ENCODE measurements around the gene GADD45B.
A peak's percentile ranks its signal among the peaks of the same experiment; 100 is the strongest.

The GADD45B gene

GRCh38 chr19:2482354-2483038, 6.6 kb downstream of the GADD45B start:
- H3K36me3 ChIP-seq (replicated peaks), result peaks cover 2% of the 10 kb centered on the region; the same call in 1 of the 2 replicates
- peaks cover 3% of the 10 kb centered on the region; the same call in 1 of the 2 replicates for H3K4me1 ChIP-seq
- no peaks in the 10 kb centered on the region for H3K27me3 ChIP-seq (ENCODE audit: low read depth)
- in situ Hi-C loops (cut with MboI; ENCODE audit: low sequenced_read_pairs), result no loop called here
- no peak for DNase-seq (ENCODE audit: low spot score in 2 of 2)
- no peak overlapping the region for H3K4me3 ChIP-seq
- no peaks in the 10 kb centered on the region; the same call in 1 of the 2 replicates for H3K9me3 ChIP-seq

DNA sequence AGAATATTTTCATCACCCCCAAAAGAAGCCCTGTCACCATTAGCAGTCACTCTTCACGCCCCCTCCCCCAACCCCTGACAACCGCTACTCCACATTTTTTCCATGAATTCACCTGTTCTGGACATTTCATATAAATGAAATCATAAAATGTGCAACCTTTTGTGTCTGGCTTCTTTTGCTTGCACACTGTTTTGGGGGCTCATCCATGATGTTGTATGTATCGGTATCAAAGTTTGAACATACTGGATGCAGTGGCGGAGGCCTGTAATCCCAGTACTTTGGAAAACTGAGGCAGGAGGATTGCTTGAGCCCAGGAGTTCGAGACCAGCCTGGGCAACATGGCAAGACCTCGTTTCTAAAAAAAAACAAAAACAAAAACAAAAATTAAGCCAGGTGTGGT, 7.2 kb downstream of the GADD45B start:
- in situ Hi-C loops (cut with MboI; ENCODE audit: low sequenced_read_pairs), result no loop called here
- Histone ChIP-seq H3K36me3 (replicated peaks) (peaks cover 2% of the 10 kb centered on the region; the same call in 1 of the 2 replicates), H3K4me1 (peaks cover 3% of the 10 kb centered on the region; the same call in 1 of the 2 replicates)

GRCh38 chr19:2483484-2484151, 7.7 kb downstream of the GADD45B start:
- H3K9me3 ChIP-seq, result no peaks in the 10 kb centered on the region; the same call in 1 of the 2 replicates
- no peaks in the 10 kb centered on the region for H3K27me3 ChIP-seq (ENCODE audit: low read depth)
- DNase-seq (ENCODE audit: low spot score in 2 of 2), result no peak
- no peak overlapping the region for H3K4me3 ChIP-seq
- in situ Hi-C loops (cut with MboI; ENCODE audit: low sequenced_read_pairs), result no loop called here
- no peaks in the 10 kb centered on the region; the same call in 1 of the 2 replicates for H3K4me1 ChIP-seq
- H3K36me3 ChIP-seq (replicated peaks), result peaks cover under 1% of the 10 kb centered on the region; the same call in 1 of the 2 replicates

More for the DNA sequence above, 7.2 kb downstream of the GADD45B start:
- no peaks in the 10 kb centered on the region for H3K27me3 ChIP-seq (ENCODE audit: low read depth)
- no peak for DNase-seq (ENCODE audit: low spot score in 2 of 2)
- no peaks in the 10 kb centered on the region; the same call in 1 of the 2 replicates for H3K9me3 ChIP-seq
- no peak overlapping the region for H3K4me3 ChIP-seq

DNA sequence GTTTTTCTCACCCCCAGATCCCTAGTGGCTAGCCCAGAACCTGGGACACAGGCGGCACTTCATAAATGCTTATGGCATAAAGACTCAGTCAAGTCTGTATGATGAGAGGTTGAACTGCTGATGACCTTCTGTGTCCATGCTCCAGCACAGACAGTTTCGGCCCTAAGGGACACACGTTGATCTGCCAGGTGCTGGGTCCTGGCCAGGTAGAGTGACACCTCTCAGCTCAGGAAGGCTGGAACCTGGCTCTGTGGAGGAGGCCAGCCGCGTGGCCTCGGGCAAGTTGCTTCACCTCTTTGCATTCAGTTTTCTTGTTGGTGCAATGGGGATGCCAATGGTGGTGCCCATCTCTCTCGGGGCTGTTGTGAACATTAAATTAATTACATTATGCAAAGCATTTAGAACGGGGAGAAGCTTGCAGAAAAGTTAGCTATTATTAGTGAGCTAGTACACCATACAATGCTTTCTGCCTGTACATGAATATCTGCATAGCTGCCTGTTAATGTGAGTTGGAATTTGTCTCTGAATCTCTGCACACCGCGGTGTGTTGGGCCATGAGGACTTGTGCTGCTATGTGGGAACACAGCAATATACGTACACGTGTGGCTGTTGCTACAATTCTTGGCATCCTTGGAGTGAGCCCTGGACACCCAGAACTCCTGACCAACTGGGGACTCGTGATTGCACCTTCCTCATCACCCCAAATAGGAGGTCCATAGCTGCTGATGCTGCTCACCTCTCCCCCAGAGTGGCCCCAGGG, 8.4 kb downstream of the GADD45B start:
- DNase-seq (ENCODE audit: low spot score in 2 of 2), result no peak
- Histone ChIP-seq H3K9me3 (no peaks in the 10 kb centered on the region; the same call in 1 of the 2 replicates), H3K36me3 (replicated peaks) (no peaks in the 10 kb centered on the region), H3K27me3 (ENCODE audit: low read depth) (no peaks in the 10 kb centered on the region), H3K4me3 (no peak overlapping the region), H3K4me1 (peaks cover under 1% of the 10 kb centered on the region; the same call in 1 of the 2 replicates)
- in situ Hi-C loops (cut with MboI; ENCODE audit: low sequenced_read_pairs), result no loop called here

DNA sequence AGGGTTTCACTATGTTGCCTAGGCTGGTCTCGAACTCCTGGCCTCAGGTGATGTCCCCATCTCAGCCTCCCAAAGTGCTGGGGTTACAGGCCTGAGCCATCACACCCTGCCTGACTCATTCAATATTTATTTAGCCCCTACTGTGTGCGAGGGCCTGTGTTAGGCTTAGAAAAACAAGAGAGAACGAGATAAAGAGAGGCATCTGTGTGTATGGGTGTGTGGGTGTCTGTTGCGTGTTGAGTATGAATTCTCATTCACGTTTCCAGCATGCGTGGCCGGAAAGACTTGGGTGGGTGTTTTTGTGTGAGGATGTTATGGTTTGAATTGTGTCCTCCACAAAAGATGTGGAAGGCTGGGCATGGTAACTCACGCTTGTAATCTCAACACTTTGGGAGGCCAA, 9.5 kb downstream of the GADD45B start:
- no peak overlapping the region for H3K4me3 ChIP-seq
- H3K36me3 ChIP-seq (replicated peaks), result no peaks in the 10 kb centered on the region
- H3K4me1 ChIP-seq, result peaks cover 3% of the 10 kb centered on the region; the same call in 1 of the 2 replicates
- in situ Hi-C loops (cut with MboI; ENCODE audit: low sequenced_read_pairs), result no loop called here
- no peaks in the 10 kb centered on the region for H3K27me3 ChIP-seq (ENCODE audit: low read depth)
- no peaks in the 10 kb centered on the region; the same call in 1 of the 2 replicates for H3K9me3 ChIP-seq
- DNase-seq (ENCODE audit: low spot score in 2 of 2), result no peak

DNA sequence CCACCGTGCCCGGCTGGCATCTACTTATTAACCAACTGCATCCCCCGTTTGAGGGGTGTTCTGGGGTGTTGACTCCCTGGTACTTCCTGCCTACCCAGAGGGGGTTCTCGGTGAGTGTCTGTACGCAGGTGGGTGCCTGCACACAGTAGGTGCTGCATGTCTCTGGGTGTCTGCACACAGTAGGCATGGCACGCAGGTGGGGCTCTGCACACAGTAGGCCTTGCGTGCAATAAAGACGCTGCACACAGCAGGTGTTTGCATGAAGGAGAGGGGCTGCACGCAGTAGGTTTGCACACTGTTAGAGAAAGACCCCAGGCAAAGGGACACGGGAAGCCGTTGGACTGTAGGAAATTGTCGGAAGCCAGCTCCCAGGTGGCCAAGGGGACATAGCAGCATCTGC, 11.2 kb downstream of the GADD45B start:
- Histone ChIP-seq H3K27me3 (ENCODE audit: low read depth) (no peaks in the 10 kb centered on the region), H3K4me3 (no peak overlapping the region), H3K4me1 (peaks cover 3% of the 10 kb centered on the region; the same call in 1 of the 2 replicates), H3K36me3 (replicated peaks) (no peaks in the 10 kb centered on the region), H3K9me3 (no peaks in the 10 kb centered on the region; the same call in 1 of the 2 replicates)
- in situ Hi-C loops (cut with MboI; ENCODE audit: low sequenced_read_pairs), result no loop called here
- DNase-seq (ENCODE audit: low spot score in 2 of 2), result no peak

DNA sequence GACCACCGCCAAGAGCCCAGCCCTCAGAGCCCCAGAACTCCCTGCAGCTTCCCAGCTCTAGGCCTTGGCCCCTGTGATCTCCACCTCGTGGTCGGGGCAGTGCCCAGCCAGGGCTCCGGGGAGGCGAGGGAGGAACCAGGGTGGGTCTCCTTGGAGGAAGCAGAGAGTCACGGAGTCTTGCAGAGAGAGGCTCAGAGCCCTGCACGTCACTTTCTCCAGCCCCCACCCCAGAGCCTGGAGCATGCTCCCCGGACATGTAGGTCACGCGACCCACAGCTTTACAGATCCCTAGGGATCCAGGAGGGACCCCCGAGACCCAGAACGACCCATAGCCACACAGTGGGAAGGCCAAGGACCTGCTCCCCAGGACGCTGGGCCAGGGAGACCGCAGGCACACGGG, 11.9 kb downstream of the GADD45B start:
- H3K4me3 ChIP-seq, result no peak overlapping the region
- in situ Hi-C loops (cut with MboI; ENCODE audit: low sequenced_read_pairs), result no loop called here
- H3K4me1 ChIP-seq, result peaks cover 3% of the 10 kb centered on the region; the same call in 1 of the 2 replicates
- no peak for DNase-seq (ENCODE audit: low spot score in 2 of 2)
- H3K27me3 ChIP-seq (ENCODE audit: low read depth), result no peaks in the 10 kb centered on the region
- H3K36me3 ChIP-seq (replicated peaks), result no peaks in the 10 kb centered on the region
- H3K9me3 ChIP-seq, result no peaks in the 10 kb centered on the region; the same call in 1 of the 2 replicates

- H3K27me3 ChIP-seq (ENCODE audit: low read depth), result no peaks in the 10 kb centered on the region
- peaks cover 3% of the 10 kb centered on the region; the same call in 1 of the 2 replicates for H3K4me1 ChIP-seq
- H3K4me3 ChIP-seq, result no peak overlapping the region
- DNase-seq (ENCODE audit: low spot score in 2 of 2), result no peak
- no peaks in the 10 kb centered on the region for H3K36me3 ChIP-seq (replicated peaks)
- no peaks in the 10 kb centered on the region; the same call in 1 of the 2 replicates for H3K9me3 ChIP-seq
- in situ Hi-C loops (cut with MboI; ENCODE audit: low sequenced_read_pairs), result no loop called here
Observed at GRCh38 chr19:2488405-2488941, 12.5 kb downstream of the GADD45B start.

- H3K9me3 ChIP-seq, result no peaks in the 10 kb centered on the region
- peak overlapping the region; percentile 7; the same call in 1 of the 2 replicates for H3K4me3 ChIP-seq
- DNase-seq (ENCODE audit: low spot score in 2 of 2), result peak; percentile 31 to 75
- in situ Hi-C loops (cut with MboI; ENCODE audit: low sequenced_read_pairs), result no loop called here
- peaks cover 3% of the 10 kb centered on the region for H3K4me1 ChIP-seq
- no peaks in the 10 kb centered on the region for H3K27me3 ChIP-seq (ENCODE audit: low read depth)
- H3K36me3 ChIP-seq (replicated peaks), result no peaks in the 10 kb centered on the region
Observed at GRCh38 chr19:2488942-2489731, 13.2 kb downstream of the GADD45B start.

GRCh38 chr19:2490659-2491058, 14.7 kb downstream of the GADD45B start:
- no peaks in the 10 kb centered on the region for H3K27me3 ChIP-seq (ENCODE audit: low read depth)
- H3K36me3 ChIP-seq (replicated peaks), result no peaks in the 10 kb centered on the region
- H3K9me3 ChIP-seq, result no peaks in the 10 kb centered on the region
- peaks cover 12% of the 10 kb centered on the region for H3K4me1 ChIP-seq
- no peak for DNase-seq (ENCODE audit: low spot score in 2 of 2)
- in situ Hi-C loops (cut with MboI; ENCODE audit: low sequenced_read_pairs), result no loop called here
- no peak overlapping the region for H3K4me3 ChIP-seq

DNA sequence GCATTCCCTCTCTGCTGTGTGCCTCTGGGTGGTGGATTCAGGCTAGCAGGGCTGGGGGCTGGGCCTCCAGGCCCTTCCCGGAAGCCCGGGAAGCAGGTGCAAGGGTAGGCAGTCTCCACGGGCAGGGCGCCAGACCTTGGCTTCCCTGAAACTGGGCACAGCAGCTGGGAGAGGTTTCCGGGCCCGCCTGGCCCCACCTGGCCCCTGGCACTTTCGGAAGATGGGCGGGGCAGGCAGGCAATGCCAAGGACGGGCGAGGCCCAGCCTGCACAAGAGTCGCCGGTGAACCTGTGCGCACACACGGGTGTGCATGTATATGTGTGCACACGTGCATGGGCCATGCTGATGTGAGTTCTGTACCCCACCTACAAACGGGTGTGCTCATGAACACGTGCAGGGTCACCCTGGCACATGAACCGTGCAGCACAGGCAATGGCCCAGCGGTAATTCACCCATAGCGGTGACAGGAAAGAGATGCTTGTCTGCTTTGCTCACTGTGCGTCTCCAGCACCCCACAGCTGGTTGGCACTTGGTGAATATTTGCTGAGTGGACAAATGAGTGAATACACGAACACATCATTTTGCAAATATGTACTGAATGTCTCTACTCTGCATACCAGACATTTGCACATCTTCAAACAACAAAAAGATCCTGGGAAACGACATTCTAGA, 15.3 kb downstream of the GADD45B start:
- Histone ChIP-seq H3K27me3 (ENCODE audit: low read depth) (no peaks in the 10 kb centered on the region), H3K4me3 (no peak overlapping the region), H3K36me3 (replicated peaks) (no peaks in the 10 kb centered on the region), H3K9me3 (no peaks in the 10 kb centered on the region), H3K4me1 (peaks cover 12% of the 10 kb centered on the region)
- DNase-seq (ENCODE audit: low spot score in 2 of 2), result no peak
- in situ Hi-C loops (cut with MboI; ENCODE audit: low sequenced_read_pairs), result no loop called here

DNA sequence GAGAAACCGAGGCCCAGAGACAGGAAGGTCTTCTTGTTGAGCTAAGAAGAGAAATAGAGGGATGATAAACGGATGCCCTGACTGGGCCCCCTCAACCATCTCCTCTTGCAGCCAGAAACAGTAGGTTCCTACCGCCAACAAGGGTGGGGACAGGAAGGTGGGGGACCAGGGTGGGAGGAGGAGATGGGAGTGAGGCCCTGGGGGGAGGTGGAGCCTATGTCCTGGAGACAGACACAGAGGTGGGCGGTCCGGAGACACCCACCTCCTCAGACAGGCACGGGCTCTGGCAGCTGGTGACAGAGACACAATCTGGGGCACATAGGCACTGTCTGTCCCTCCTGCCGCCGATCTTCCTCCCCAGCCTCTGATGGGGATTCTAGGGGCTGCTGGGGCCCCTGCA, 16.9 kb downstream of the GADD45B start:
- in situ Hi-C loops (cut with MboI; ENCODE audit: low sequenced_read_pairs), result no loop called here
- Histone ChIP-seq H3K27me3 (ENCODE audit: low read depth) (no peaks in the 10 kb centered on the region), H3K36me3 (replicated peaks) (no peaks in the 10 kb centered on the region), H3K9me3 (no peaks in the 10 kb centered on the region), H3K4me3 (no peak overlapping the region), H3K4me1 (peaks cover 12% of the 10 kb centered on the region)
- no peak for DNase-seq (ENCODE audit: low spot score in 2 of 2)

All from HAP-1 (cell line).